Renal cortical epithelial cell (primary cell): ENCODE data around the gene DOCK11. TPM values are rescaled to one million over a fixed set of nuclear protein-coding genes. Genes with fewer than 3 reads are reported as not detected.

Experiments
- DNase-seq: peaks from one replicate; pipeline ENCODE4 v3.0.0-alpha.2; 2011; ENCODE audit warnings: low read depth
- total RNA-seq: library from RNA; depleted of rRNA; stranded (reverse); fragments of >200 nt; gene quantifications from 2 replicates; pipeline ENCODE4 v1.2.3, GENCODE V29; 2014

Gene DOCK11
- total RNA-seq, 1 donor from 2014 or later: 18.3 TPM

GRCh38 chrX:118502161-118502789 lies 6.7 kb downstream of the DOCK11 start:
- DNase-seq: no peak

- DNase-seq: no peak
These were observed 7.8 kb downstream of the DOCK11 start for GRCh38 chrX:118503260-118504041.

GRCh38 chrX:118504581-118504980 lies 9.0 kb downstream of the DOCK11 start:
- no peak for DNase-seq

GRCh38 chrX:118506805-118507480 lies 11.3 kb downstream of the DOCK11 start:
- DNase-seq: peak; percentile 75

- DNase-seq: peak; percentile 80
These were observed 12.2 kb downstream of the DOCK11 start for GRCh38 chrX:118507766-118508165.

GRCh38 chrX:118508221-118508620 lies 12.6 kb downstream of the DOCK11 start:
- no peak for DNase-seq

- DNase-seq: no peak
These were observed 13.0 kb downstream of the DOCK11 start for GRCh38 chrX:118508635-118509034.

GRCh38 chrX:118510111-118510510 lies 14.5 kb downstream of the DOCK11 start:
- DNase-seq: no peak

- no peak for DNase-seq
These were observed 17.7 kb downstream of the DOCK11 start for GRCh38 chrX:118513120-118513898.

GRCh38 chrX:118519411-118520215 lies 24.0 kb downstream of the DOCK11 start:
- peak; percentile 53 for DNase-seq

- DNase-seq: no peak
These were observed 24.9 kb downstream of the DOCK11 start for GRCh38 chrX:118520216-118521206.

- DNase-seq: peak; percentile 22
These were observed 25.8 kb downstream of the DOCK11 start for GRCh38 chrX:118521435-118521834.

GRCh38 chrX:118522230-118522926 lies 26.8 kb downstream of the DOCK11 start:
- peak; percentile 28 for DNase-seq

GRCh38 chrX:118523920-118524319 lies 28.3 kb downstream of the DOCK11 start:
- DNase-seq: no peak

GRCh38 chrX:118524344-118524743 lies 28.7 kb downstream of the DOCK11 start:
- DNase-seq: no peak

GRCh38 chrX:118525174-118525730 lies 29.6 kb downstream of the DOCK11 start:
- no peak for DNase-seq

- no peak for DNase-seq
These were observed 30.5 kb downstream of the DOCK11 start for GRCh38 chrX:118526149-118526548.

GRCh38 chrX:118528071-118528737 lies 32.6 kb downstream of the DOCK11 start:
- DNase-seq: no peak
